ENCODE data around the gene NWD2. TPM values are rescaled to one million over a fixed set of nuclear protein-coding genes. Genes with fewer than 3 reads are reported as not detected.

NWD2 gene
- total and polyA plus RNA-seq, 4 donors = 3.5 to 10.3 (median 9.1) TPM

Small RNAs within 50 kb of the gene (small RNA-seq; reads per million reads assigned to genes)
- gene MIR4801 (ENCODE audit: low replicate concordance) = not detected

All from spinal cord (tissue), 4 donors.